LHCN-M2 (cell line): ENCODE results near the gene ADAMTS2. TPM values are rescaled to one million over a fixed set of nuclear protein-coding genes. Genes with fewer than 3 reads are reported as not detected.

Experiments used
- DNase-seq: peaks from one replicate; pipeline ENCODE4 v3.0.0-alpha.2; 2012; ENCODE audit warnings: low read depth
- total RNA-seq: library from RNA; depleted of rRNA; stranded (reverse); fragments of >200 nt; gene quantifications from 2 replicates; pipeline ENCODE4 v1.2.3, GENCODE V29; 2014

Gene ADAMTS2
- total RNA-seq, 1 experiment from 2014 or later = 24.1 TPM

DNA sequence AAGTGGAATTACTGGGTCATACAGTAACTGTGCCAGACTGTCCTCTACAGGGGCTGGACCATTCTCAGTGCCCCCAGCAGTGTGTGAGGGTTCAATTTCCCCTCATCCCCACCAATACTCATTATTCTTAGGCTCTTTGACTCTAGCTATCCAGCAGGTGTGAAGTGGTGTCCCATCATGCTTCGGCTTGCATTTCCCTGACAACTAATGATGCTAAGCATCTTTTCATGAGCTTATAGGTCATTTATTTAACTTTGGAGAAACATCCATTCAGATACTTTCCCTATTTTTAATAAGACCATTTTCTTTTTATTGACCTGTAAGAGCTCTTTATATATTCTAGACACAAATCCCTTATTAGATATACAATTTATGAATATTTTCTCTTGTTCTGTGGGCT is 63.6 kb downstream of the ADAMTS2 start:
- no peak for DNase-seq

DNA sequence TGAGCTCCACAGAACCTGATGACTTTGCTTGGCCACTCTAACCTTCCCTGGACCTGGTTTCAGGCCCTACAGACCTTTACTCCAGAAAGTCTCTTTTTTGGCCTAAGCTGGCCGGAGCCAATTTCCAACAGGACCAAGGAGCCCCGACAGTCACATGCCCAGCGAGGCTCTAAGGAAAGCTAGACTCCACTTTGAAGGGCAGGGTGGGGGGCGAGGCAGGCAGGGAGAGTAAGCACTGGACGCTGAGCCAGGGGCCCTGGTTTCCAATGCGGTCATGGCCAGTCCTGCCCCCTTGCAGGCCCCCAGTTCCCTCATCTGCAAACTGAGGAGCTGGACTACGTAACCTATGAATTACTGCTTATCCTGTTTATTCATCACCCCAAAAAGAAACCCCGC is 65.2 kb downstream of the ADAMTS2 start:
- no peak for DNase-seq

DNA sequence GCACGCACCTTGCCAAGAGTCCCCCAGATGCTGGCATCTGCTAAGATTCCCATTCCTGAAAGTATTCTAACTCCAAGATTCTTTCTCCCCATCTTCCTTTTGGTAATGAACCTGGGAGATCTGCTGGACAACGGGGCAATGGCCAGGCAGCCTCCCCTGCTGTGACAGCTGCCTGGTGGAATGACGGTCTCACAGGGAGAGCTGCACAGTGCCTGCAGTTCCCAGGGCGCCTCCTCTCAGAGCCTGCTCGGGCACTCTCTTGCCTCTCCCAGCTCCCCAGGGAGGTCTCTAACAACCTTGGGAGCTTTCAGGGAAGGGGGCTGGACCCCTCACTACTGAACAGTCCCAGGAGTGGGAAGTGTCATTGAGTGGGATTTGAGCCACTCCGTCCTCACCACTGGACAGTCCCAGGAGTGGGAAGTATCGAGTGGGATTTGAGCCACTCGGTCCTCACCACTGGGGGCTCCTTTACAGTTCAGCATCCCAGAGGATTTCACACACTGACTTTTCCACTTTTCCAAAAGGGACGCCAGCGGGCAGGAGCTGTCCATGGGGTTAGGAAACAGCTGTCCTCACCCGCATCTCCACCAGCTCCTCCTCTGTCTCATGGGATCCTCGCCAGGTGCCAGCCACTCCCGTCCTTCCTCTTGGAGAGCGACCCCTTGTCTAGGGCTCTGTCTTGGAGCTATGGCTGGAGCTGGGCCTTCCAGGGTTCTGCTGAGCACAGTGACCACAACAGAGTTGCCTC is 65.7 kb downstream of the ADAMTS2 start:
- DNase-seq = peak; percentile 43

DNA sequence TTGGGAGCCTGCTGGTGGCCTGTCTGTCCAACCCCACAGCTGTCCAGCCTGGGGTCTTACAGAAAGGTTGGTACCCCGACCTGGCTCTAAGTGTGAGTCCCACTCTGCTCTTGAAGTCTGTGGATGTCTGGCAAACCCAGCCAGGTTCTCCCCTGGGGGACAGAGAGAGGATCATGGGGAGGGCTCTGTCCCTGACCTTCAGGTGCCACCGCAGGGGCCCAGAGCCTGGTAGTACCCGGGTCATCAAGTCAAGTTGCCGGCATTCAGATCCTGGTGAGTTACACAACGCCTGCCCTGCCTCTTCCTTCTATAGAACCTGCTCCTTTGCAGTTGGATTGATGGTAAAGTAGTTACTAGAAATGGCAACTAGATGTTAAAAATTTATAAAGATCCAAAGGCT is 66.7 kb downstream of the ADAMTS2 start:
- no peak for DNase-seq

DNA sequence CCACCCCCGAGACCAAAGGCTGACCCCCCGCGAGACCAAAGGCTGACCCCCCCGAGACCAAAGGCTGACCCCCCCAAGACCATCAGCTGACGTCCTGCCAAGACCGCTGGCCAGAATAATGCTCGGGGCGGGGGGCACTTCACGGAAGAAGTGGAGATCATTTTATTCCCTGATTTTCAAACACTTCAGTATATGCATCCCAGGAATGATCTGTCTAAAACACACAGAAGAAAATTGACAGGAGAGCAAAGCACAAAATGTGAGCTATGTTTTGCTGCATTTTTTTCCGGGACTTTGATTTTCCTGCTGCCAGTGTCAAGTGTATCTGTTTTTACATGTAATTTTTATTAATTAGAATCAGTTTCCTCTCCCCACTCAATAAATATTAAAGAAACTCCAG is 67.1 kb downstream of the ADAMTS2 start:
- no peak for DNase-seq

DNA sequence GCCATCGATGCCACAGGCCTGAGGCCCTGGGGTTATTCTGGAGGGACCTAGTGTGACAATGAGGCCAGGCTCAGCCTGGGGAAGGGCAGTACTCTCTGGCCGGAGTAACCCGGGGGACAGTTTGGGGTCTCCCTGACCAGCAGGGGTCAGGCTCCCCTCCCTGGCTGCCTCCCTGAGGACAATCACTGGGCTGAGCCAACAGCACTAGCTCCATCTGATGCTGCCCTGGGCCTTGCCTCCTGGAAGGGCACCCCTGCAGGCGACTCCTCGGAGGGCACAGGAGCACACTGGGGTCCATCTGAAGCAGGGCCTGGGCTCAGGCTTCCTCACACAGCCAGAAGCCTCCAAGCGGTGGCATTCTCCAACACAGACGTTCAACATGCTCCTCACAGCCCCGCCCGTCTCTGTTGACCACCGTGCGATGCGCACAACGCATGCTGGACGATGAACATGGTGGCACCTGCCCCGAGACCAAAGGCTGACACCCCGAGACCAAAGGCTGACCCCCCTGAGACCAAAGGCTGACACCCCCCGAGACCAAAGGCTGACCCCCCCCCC is 68.3 kb downstream of the ADAMTS2 start:
- no peak for DNase-seq

DNA sequence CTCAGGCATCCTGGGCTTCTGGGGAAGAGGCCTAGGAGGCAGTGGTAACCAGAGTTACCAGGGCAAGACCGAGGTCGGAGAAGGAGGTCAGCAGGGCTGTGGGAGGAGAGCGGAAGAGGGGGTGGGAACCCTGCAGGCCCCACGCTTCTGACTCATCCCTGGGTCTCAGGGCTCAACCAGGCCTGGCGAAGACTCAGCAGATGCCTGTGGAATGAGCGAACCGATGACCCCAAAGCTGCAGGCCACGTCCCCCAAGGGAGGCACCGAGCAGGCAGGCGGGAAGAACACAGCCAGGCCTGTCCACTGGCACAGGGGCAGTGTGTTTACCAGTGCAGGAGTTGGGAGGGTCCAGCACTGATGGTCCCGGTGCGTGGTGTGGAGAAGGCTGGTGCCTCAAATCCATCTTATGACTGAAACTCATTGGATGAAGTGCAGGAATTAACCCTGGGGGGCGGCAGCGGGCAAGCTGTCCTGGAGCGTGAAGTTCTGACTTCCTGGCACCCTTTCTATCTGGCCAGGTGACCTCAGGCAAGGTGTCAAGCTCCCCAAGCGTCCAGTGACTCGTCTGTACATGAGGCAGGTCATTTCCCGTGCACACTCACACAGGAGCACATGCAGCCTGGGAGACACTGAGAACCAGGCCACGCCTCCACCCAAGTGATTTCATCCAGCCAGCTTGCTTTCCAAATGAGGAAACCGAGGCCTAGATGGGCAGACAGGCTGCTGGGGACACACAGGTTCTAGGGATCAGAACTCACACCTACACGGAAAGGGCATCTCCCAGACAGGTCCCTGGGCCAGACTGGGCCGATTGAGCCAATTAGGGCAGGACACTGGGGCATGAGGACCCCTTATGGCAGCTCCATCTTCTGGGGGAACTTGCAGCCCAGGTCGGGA is 69.1 kb downstream of the ADAMTS2 start:
- DNase-seq = peak; percentile 99

DNA sequence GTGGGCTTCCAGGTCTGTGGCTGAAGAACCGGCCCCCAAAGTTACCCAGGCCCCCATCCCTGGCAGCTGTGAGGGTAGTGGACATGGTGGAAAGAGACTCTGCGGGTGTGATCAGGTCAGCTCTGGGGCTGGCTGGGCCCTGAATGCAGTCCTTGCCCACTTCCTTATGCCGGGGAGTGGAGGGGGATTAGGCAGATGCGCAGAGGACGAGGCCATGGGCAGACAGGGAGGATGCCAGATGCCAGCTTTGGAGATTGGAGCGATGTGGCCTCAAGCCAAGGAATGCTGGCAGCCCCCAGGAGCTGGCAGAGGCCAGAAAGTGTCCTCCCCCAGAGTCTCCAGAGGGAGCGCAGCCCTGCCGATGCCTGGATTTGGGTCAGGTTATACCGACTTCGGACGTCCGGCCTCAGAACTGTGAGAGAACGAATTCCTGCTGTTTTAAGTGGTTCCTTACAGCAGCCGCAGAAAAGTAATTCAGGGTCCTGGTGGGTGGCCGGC is 69.8 kb downstream of the ADAMTS2 start:
- DNase-seq = peak; percentile 74

DNA sequence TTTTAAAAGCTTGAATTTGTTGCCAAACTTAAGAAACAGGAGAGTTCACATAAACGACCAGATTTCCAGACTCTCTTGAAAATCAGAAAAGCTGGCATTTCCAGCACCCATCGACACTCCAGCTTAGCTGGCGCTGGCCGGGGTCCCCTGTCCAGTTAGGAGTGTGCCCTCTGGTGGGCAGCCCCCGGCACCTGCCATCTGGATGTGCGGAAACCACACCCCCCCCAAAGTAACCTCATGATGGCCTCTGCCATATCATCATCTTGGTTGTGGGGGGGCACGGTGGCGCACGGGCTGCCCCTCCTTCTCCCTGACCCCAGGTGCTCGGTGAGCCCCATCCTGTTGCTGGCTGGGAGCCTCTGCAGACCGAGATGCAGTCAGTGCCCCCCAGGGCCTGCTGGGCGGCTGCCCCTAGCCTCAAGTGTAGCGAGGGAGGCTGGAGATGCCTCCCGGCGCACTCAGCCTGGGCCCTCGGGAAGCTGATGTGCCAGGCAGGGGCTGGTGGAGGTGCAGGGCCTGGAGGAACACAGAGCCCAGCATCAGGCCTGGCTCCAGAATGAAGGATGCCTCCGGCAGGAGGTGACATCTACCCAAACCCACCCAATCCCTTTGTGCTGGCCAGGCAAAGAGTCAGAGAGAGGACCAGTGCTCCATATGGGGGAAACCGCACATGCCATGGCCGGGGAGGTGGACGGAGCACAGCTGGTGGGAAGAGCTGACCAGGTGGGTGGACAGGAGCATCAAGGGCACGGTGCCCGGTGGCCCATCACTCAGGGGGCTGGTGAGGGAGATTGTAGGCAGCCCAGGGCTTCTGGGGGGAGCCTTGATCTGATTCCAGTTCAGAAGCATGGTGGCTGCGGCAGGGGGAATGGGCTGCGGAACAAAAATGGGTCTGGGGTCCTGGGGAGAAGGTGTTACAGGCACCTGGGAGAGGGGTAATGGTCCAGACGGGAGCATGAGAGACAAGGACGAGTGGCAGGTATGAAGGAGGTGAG is 70.6 kb downstream of the ADAMTS2 start:
- no peak for DNase-seq

DNA sequence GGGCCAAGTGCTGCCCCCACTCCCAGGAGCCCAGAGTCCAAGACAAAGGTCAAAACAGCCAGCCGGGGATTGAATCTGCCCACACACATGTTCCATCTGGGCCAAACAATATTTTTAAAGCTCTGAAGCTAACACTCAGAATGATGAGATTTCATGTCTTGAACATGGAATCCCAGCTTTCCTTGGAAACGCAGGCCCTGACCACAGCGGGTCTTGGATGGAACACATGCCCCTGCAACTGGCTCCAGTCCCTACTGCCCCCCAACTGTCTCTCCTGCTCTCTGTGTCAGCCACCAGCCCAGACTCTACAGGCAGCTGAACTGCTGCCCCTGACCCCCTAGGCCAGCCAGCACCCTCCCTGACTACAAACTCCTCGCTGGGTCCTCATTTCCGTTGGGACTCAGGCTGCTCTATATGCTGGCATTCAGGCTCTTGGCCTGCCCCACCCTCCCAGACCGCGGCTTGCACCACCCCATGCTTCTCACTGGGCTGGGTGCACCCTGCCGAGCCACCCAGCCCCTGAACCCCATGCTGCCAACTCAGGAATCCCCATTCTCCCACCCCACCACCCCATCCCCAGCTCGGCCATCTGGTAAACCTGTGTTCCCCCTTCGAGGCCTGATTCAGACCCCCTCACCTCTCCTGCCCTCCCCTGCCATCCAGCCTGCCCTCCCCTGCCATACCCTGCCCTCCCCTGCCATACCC is 71.7 kb downstream of the ADAMTS2 start:
- DNase-seq = no peak

DNA sequence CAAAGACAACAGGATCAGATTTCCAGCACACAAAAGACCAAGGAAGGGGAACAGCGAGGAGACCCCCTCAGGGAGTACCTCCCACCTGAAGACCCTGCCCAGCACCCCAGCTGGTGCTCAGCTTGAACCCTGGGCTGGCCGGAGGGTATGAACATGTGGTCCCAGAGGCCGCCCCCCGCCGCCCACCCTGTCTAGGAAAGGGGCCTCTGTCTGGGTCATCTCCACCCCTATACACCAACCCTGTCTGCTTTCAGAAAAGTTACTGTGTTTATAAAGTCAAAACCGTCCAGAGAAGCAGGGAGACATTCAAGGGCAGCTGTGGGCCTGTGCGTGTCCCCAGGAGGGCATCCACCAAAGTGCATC is 72.2 kb downstream of the ADAMTS2 start:
- no peak for DNase-seq

DNA sequence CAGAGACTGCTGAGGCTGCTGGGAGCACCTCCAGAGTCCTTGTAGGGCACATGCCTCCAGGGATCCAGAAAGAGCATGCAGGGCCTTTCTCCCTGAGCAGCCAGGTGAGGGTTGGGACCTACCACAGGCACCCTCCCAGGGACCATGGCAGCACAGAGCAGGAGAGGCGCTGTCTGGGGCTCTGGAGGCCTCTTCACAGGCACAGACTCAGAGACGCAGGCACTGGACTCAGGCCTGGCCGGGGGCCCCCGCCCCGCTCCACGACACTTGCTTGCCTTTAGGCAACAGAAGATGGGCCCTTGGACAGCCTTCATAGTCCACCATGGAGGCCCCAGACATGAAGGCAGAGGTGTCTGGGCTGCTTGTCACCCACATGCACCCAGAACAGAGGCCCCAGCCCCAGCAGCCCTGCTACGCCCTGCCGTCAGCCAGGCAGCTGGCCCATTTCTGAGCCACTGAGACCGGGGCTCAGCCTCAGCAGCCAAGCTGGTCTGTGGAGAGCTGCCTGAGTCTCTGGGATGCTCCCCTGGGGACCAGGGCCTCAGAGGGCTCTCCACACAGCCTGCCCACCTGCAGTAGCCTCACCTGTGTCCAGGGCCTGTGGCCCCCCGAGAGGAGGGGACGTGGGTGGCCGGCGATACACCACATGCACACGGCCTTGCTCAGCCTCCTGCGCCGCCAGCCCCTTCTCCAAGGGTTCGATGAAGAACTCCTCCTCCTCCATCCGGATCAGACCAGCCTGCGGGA is 72.8 kb downstream of the ADAMTS2 start:
- no peak for DNase-seq

DNA sequence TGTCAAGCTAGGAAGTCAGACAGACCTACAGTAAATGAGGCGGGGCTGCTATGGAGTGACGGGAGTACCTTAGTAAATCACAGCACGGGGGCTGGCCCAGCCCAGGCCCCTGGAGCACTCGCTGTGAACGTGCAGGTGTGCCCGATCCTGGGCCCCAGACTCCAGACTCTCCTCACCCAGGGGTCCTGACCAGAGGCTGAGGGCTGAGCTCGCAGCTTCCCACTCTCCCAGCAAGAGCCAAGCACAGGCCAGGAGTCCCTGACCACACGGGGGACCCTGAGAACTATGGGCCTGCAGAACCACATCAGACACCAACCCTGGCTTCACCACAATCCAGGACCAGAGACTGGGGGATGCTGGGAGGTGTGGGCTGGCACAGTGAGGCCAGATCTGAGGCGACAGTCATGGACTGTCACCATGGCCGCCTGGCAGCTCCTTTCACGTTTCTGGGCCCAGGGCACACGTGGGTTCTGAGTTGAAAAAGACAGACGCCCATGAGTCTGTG is 73.4 kb downstream of the ADAMTS2 start:
- no peak for DNase-seq

DNA sequence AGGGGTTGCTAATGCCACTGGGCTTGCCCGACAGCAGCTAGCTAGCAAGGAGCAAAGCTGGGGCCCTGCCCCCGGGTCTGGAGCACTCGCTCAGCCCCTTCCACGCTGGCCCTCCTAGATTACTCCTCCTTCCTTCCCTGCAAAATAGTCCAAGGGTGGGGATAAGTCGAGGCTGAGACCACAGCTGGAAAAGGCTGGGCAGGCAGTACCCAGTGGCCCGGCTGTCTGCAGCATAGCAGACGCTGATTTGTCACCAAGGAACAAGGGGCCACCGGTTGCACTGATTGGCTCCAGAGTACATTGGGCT is 73.9 kb downstream of the ADAMTS2 start:
- no peak for DNase-seq

DNA sequence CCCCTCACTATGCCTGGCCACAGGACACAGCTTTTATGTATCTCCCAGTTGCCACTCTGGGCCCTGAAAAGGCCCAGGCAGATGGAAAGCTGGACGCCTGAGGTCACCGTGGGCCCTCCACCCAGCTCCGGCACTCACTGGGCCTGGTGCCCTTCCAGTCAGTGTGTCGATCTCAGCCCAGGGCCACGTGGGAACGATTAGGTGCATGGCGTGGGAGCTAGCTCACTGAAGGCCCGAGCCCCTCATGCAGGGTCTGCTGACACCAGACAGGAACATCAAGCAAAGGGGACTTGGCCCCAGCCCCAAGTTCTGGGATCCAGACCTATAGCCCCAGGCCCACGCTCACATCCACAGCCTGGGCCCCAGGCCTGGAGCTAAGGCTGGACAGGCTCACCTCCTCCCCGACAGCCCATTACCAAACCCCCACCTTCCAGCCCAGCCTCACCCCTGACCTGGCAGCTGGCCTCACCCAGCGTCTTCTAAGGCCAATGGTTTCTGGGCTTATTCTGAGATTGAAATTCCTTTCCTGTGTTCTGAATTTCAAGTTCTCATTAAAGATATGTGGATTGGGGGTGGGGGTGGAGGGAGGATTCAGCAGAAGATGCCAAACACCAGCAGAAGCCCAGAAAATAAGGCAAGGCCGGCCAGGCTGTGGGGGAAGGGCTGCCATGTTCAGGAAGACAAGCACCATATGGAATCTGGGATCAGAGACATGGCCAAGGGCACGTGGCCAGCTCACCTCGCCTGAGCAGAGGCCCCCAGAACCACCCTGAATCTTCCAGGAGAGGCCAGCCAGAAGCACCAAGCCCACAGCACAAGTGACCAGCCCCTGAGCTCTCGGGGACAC is 74.5 kb downstream of the ADAMTS2 start:
- no peak for DNase-seq

DNA sequence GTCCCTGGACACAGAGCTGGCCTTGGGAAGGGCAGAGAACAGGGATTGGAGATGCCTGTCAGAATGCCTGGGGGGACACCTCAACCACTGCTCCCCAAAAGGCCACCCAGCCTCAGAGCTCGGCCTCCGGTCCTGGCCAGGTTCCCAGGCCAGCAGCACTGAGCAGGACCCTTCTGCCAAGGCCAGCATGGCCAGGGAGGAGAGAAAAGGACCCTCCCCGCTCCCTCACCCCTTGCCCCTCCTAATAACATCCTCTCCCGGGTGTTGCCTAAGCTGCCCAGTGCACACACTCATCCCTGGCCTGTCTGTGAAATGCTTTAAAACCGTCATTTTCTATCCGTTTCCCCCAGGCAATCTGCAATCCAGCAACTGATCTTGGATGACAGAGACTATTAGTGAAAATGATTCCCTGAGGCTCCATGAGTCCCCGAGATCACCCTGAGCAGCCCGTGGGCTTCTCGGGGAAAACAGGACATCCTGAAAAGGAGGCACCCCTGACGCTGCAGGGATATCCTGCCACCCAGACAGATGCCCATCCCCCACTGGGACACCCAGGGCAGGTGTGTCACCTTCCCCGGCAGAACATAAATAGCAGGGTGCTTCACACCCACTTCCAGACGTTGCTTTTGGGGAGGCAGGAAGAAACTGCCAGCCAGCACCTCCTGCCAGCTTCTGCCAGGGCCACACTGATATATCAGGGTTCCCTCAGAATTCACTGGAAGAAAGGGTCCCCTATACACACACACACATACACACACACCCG is 75.3 kb downstream of the ADAMTS2 start:
- DNase-seq = no peak

DNA sequence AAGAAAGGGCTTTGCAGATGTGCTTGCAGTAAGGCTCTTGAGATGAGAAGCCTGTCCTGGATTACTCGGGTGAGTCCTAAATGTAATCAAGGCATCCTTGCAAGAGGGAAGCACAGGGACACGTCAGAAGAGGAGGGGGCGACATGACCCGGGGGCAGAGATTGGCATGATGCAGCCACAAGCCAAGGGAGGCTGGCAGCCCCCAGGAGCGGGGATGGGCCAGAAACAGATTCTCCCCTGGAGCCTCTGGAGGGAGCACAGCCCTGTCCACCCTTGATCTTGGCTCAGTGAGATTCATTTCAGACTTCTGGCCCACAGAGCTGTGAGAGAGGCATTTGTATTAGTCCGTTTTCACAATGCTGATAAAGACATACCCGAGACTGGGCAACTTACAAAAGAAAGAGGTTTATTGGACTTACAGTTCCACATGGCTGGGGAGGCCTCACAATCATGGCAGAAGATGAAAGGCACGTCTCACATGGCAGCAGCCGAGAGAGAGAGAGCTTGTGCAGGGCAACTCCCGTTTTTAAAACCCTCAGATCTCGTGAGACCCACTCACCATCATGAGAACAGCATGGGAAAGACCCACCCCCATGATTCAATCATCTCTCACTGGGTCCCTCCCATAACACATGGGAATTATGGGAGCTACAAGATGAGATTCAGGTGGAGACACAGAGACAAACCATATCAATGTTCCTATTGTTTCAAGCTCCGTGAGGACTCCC is 76.1 kb downstream of the ADAMTS2 start:
- DNase-seq = no peak
